ENCODE results near the gene TBCD.
A peak's percentile ranks its signal among the peaks of the same experiment; 100 is the strongest.

TBCD gene

DNA sequence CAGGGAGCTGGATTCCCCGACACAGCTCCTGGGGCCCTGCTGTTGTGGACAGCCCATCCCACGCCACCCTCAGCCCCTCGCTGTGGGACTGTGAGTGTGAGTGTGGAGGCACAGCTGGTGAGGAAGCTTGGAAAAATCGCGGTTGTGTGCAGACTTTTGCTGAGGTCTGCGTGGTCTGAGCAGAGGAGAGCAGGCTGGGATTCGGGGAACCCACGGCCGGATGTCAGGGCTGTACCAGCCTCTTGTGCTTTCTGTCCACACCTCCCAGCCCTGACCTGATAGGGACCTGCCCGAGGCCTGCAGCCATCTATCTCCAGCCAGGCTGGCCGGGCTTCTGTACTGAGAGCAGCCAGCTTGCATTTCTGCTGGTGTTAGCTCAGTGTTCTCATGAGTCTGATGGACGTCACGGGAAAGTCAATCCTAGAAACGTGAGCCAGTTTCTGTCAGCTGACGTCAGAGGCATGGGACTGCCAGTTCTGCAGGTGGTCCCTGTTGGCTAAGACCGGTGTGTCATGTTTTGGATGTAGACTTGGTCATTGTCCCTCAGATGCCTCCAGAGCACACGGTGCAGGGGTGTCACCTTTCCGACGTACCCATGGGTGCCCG, 160.7 kb downstream of the TBCD start:
- DNase-seq (ENCODE audit: insufficient read length, low spot score) (no peak), FAIRE-seq (no peak)
- TF ChIP-seq, protein P1, sequence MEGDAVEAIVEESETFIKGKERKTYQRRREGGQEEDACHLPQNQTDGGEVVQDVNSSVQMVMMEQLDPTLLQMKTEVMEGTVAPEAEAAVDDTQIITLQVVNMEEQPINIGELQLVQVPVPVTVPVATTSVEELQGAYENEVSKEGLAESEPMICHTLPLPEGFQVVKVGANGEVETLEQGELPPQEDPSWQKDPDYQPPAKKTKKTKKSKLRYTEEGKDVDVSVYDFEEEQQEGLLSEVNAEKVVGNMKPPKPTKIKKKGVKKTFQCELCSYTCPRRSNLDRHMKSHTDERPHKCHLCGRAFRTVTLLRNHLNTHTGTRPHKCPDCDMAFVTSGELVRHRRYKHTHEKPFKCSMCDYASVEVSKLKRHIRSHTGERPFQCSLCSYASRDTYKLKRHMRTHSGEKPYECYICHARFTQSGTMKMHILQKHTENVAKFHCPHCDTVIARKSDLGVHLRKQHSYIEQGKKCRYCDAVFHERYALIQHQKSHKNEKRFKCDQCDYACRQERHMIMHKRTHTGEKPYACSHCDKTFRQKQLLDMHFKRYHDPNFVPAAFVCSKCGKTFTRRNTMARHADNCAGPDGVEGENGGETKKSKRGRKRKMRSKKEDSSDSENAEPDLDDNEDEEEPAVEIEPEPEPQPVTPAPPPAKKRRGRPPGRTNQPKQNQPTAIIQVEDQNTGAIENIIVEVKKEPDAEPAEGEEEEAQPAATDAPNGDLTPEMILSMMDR (IDR thresholded peaks at IDR 0.05; ENCODE audit: insufficient read depth, missing control alignments) = no peak

DNA sequence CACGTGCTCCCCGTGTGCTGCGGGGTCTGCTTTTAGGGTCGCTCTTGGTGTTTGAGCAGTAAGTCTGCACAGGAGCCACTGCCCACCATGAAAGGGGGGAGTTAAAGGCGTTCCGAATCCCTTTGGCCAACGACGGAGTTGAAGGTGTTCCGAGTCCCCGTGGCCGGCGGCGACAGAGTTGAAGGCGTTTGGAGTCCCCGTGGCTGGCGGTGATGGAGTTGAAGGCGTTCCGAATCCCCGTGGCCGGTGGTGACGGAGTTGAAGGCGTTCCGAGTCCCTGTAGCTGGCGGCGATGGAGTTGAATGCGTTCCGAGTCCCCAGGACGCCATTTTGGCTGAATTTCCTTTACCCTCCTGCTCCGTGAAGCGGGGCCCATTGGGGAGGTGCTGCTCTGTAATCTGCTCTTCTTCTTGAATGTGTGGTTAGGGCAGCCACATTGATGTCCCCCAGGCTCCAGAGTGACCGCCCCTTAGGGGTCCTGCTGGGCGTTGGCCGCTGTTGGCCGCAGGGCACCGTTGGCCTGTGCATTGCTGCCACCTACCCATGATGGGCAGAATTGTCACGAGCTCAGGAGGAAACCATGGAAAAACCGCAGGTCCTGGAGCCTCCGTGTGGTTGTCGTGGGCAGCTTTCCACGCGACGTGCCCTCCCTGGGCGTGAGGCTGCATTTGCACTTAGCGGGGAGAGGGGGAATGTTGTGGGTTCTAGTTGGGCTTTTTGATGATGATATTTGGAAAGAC, 161.6 kb downstream of the TBCD start:
- DNase-seq (ENCODE audit: insufficient read length, low spot score) = no peak
- TF ChIP-seq, protein P1 (IDR thresholded peaks at IDR 0.05; ENCODE audit: insufficient read depth, missing control alignments) = peak; percentile 10
- FAIRE-seq = no peak

DNA sequence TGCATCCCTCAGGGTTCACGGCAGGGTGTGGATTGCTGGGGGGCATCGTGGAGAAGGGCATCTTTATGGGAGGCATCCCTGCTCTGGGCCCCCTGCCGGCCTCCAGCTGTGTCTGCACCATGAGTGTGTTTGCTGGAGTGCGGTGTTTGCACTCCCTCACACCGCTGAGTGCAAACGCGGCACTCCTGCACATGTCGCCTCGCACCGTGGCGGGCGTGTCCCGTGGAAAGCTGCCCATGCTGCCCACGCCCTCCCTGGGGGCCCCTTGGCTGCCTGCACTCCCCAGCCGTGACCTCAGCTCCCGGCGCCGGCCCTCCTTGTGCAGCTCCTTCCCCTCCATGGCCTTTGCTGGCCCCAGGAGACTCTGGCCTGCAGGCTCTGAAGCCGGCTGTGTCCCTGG, 162.5 kb downstream of the TBCD start:
- DNase-seq (ENCODE audit: insufficient read length, low spot score) = no peak
- no peak for FAIRE-seq
- TF ChIP-seq, protein P1 (IDR thresholded peaks at IDR 0.05; ENCODE audit: insufficient read depth, missing control alignments) = no peak

DNA sequence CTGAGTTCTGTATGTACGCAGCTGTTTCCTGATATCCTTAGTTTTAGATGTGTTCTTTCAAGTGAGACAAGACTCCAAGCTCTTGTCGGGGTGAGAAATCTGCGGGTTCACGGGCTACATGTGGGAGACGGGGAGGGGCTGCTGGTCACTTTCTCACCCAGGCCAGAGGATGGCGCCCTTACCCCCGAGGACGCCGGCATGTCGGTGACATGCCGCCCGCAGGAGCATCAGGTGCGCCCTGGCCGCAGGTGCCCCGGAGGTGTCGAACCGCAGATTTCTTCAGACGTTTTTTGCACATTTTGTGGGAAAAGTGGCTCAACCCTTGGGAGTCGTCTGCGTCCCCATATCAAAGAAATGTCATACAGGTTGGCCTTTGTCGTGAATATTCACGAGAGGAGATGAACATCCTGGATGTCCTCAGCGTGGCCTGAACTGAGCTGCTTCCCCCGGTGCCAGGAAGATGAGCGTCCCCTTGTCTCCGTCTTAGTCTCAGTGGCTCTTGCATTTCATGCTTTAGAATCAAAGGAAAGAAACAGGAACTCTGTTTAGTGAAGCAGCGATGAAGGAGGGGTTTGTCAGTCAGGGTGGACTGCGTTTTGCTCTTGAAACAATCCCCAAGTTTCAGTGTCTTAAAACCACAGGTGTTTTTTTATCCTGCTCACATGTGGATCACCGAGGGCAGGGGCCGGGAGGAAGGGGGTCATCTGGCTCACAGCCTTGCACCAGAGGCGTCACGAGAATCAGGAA, 163.3 kb downstream of the TBCD start:
- FAIRE-seq (no peak), DNase-seq (ENCODE audit: insufficient read length, low spot score) (no peak)
- TF ChIP-seq, protein P1 (IDR thresholded peaks at IDR 0.05; ENCODE audit: insufficient read depth, missing control alignments) = no peak

DNA sequence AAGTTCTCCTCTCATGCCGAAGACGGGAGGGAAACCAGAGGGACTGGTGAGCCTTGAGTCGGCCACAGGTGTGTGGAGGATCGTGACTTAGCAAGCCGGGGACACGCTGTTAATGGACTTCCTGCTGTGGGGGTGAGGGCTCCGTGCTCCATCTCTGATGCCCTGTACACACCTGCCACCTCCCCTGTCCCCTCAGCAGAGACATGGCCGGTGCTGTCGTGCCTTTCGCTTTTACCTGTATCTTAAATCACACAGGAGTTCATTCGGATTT, 163.8 kb downstream of the TBCD start:
- FAIRE-seq (no peak), DNase-seq (ENCODE audit: insufficient read length, low spot score) (no peak)
- TF ChIP-seq, protein P1 (IDR thresholded peaks at IDR 0.05; ENCODE audit: insufficient read depth, missing control alignments) = no peak

DNA sequence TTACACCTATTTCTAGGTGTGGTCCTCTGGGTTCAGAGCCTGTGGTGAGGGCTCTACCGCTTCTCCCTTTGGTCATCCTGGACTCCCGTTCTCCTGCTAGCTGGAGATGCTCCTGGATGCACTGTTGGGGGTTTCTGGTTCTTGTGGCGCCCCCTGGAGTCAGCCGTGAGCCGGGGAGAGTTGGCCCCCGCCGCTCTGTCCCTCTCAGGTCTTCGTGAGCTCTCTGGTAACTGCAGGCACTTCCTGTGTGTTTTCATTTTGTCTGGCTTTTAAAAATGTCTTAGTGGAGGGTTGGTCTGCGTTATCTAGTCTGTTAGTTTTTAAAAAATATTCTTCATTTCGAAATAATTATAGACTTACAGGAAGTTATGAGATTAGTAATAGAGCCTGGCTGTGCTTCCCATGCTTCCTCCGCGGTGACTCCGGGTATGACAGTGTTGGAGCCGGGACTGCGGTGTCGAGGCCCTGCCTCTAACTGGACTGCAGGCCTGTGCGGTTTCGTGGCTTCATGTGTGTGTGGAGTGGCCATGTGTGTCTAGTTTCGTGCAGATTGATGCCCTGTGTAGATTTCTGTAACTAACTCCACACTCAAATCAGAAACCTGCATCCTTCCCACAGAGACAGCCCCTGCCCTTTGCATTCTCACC, 166.0 kb downstream of the TBCD start:
- FAIRE-seq = no peak
- peak; percentile 41 for DNase-seq (ENCODE audit: insufficient read length, low spot score)
- TF ChIP-seq, protein P1 (IDR thresholded peaks at IDR 0.05; ENCODE audit: insufficient read depth, missing control alignments) = peak; percentile 25

Data from D721Med (cell line).